Measurements from ENCODE around the gene CTSK. TPM values are rescaled to one million over a fixed set of nuclear protein-coding genes. Genes with fewer than 3 reads are reported as not detected.
A peak's percentile ranks its signal among the peaks of the same experiment; 100 is the strongest.

Gene CTSK
- total RNA-seq, 4 donors from 2014 or later: 46.3 to 98.0 (median 64.2) TPM

DNA sequence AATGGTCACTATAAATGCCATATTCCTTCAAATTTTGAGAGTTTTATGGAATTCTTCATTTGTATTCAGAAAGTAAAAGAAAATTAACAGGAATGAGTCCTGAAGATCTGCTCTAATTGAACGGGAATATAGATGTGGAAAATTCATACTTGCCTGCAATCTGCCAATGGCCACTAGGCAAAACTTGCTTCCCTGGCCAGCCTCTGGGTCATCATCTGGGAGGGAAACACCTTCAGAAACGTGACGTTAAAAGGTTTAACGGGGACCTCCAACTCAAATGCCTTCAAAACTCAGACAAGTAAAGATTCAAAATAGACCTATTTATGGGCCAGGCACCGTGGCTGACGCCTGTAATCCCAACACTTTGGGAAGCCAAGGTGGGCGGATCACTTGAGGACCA lies 21.7 kb upstream of the CTSK start:
- no peak for DNase-seq (ENCODE audit: low spot score in 2 of 2)
- no peaks in the 10 kb centered on the region for H3K4me1 ChIP-seq
- TF ChIP-seq, protein P1, sequence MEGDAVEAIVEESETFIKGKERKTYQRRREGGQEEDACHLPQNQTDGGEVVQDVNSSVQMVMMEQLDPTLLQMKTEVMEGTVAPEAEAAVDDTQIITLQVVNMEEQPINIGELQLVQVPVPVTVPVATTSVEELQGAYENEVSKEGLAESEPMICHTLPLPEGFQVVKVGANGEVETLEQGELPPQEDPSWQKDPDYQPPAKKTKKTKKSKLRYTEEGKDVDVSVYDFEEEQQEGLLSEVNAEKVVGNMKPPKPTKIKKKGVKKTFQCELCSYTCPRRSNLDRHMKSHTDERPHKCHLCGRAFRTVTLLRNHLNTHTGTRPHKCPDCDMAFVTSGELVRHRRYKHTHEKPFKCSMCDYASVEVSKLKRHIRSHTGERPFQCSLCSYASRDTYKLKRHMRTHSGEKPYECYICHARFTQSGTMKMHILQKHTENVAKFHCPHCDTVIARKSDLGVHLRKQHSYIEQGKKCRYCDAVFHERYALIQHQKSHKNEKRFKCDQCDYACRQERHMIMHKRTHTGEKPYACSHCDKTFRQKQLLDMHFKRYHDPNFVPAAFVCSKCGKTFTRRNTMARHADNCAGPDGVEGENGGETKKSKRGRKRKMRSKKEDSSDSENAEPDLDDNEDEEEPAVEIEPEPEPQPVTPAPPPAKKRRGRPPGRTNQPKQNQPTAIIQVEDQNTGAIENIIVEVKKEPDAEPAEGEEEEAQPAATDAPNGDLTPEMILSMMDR (IDR thresholded peaks at IDR 0.05): peak in 1 of 2 donors; percentile 17
- no peak for TF ChIP-seq POLR2AphosphoS5 (IDR thresholded peaks at IDR 0.05)
- TF ChIP-seq EP300 (IDR thresholded peaks at IDR 0.05): no peak
- no peak for TF ChIP-seq POLR2A (IDR thresholded peaks at IDR 0.05)
- H3K27ac ChIP-seq: no peak overlapping the region
- no peak overlapping the region for H3K4me3 ChIP-seq
- 89% methylated on average over 7 of the region's 7 CpGs for WGBS
- H3K27me3 ChIP-seq: no peaks in the 10 kb centered on the region
- H3K9me3 ChIP-seq: no peaks in the 10 kb centered on the region
- peaks cover 96% of the 10 kb centered on the region for H3K36me3 ChIP-seq

DNA sequence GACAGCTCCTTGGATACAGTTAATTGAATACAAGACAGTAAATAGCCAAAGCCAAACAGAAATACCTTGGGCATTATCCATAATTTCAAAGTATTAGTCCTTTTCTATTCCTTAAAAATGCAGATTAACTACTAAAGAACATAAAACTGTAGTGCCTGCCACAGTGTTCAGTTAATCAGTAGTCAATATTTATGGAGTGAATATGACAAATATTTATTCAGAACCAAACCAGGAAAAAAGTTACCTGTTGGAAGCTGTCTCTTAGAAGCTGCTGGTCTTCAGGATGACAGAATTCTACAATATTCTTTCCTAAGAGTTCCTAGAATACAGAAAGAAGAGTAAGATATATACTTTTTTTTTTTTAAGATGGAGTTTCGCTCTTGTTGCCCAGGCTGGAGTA lies 18.2 kb upstream of the CTSK start:
- H3K9me3 ChIP-seq: no peaks in the 10 kb centered on the region
- DNase-seq (ENCODE audit: low spot score in 2 of 2): no peak
- WGBS: 100% methylated on average over 1 of the region's 1 CpG
- no peaks in the 10 kb centered on the region for H3K4me1 ChIP-seq
- no peak overlapping the region for H3K4me3 ChIP-seq
- no peaks in the 10 kb centered on the region for H3K27me3 ChIP-seq
- no peak overlapping the region for H3K27ac ChIP-seq
- peaks cover 94% of the 10 kb centered on the region for H3K36me3 ChIP-seq
- TF ChIP-seq, protein P1 (IDR thresholded peaks at IDR 0.05): no peak
- no peak for TF ChIP-seq POLR2AphosphoS5 (IDR thresholded peaks at IDR 0.05)
- no peak for TF ChIP-seq POLR2A (IDR thresholded peaks at IDR 0.05)

DNA sequence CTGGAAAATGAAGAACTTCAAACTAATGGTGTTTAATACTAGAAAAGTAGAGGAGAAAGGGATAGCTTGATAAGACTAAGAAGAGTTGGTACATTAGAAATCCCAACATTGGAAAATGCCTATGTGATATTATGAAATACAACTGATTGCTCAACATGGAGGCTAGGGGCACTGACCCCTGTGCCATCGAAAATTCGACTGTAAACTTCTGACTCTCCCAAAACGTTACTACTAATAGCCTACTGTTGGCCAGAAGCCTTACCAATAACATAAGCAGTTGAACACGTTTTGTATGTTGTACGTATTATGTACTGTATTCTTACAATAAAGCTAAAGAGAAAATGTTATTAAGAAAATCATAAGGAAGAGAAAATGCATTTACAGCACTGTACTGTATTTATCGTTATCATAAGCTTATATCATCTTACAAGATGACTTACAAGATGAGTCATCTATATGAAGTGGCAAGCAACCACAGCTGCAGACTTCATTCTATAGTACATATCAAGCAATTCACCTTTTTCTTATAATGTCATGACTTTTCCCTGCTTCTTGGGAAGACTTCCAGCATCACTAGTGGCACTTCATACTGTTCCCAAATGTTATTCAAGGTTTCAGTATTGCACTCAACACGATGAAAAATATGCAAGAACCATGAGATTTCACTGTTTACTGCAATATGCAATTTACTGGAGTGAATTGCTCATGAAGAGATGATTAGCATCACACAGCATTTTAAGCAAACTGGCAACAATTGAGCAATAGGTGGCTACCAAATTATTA lies 12.9 kb upstream of the CTSK start:
- no peak for DNase-seq (ENCODE audit: low spot score in 2 of 2)
- no peak for TF ChIP-seq EP300 (IDR thresholded peaks at IDR 0.05)
- no peak for TF ChIP-seq POLR2A (IDR thresholded peaks at IDR 0.05)
- TF ChIP-seq POLR2AphosphoS5 (IDR thresholded peaks at IDR 0.05): no peak
- TF ChIP-seq, protein P1 (IDR thresholded peaks at IDR 0.05): no peak
- Histone ChIP-seq H3K9me3 (no peaks in the 10 kb centered on the region), H3K36me3 (peaks cover 91% of the 10 kb centered on the region), H3K4me1 (no peaks in the 10 kb centered on the region), H3K27me3 (no peaks in the 10 kb centered on the region), H3K27ac (no peak overlapping the region), H3K4me3 (no peak overlapping the region)
- 76% methylated on average over 7 of the region's 7 CpGs for WGBS

DNA sequence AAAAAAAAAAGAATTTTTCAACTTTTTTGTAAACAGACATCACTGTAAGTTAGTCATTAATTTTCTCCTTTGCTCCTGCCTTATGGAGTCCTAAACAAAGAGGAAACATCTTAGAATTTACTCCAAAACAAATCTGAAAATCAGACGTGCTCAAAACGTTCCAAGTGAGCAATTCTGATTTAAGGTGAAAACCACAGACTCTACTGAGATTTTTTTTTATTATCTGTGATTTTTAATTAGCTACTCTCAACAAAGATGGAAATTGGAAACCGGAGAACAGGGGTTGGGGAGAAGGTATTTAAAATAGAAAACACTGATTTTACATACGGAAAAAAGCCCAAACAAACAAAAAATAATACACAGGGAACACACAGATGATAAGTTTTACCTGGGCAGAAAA lies 7.8 kb upstream of the CTSK start:
- no peaks in the 10 kb centered on the region for H3K4me1 ChIP-seq
- DNase-seq (ENCODE audit: low spot score in 2 of 2): no peak
- H3K9me3 ChIP-seq: no peaks in the 10 kb centered on the region
- TF ChIP-seq EP300 (IDR thresholded peaks at IDR 0.05) (no peak), POLR2AphosphoS5 (IDR thresholded peaks at IDR 0.05) (no peak), POLR2A (IDR thresholded peaks at IDR 0.05) (no peak)
- TF ChIP-seq, protein P1 (IDR thresholded peaks at IDR 0.05): no peak
- H3K27ac ChIP-seq: no peak overlapping the region
- no peak overlapping the region for H3K4me3 ChIP-seq
- H3K27me3 ChIP-seq: no peaks in the 10 kb centered on the region
- peaks cover 94% of the 10 kb centered on the region for H3K36me3 ChIP-seq
- 83% methylated on average over 4 of the region's 4 CpGs for WGBS

DNA sequence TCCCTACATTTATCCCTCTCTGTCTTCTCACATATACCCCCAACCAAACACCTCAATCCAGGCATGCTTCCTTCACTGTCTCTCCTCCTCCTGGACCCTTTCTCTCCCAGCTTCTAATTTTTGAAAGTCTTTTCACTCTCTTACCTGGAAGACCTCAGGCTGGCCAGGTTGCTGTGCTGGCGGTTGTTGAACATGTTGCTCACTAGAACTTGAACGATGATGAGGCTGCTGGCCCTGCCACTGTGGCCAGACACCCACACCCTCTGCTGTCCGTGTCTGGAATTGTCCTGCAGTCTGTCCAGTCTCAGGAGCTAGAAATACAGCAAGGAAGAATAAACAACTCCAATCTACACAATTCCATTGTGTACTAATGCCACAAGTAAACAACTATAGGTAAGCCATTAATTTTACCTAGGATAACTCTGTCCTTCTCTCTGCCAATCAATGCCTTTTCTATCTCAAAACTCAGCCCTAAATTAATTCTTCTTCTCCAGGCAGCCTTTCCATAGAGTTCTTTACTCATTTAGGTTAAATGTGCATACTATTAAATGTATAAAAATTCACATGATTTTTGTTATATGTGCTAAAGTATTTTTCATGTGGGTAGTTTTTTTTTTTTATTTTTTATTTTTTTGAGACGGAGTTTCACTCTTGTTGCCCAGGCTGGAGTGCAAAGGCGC lies 5.1 kb upstream of the CTSK start:
- H3K27ac ChIP-seq: no peak overlapping the region
- DNase-seq (ENCODE audit: low spot score in 2 of 2): peak; percentile 77 to 83
- WGBS: 43% methylated on average over 5 of the region's 5 CpGs

More for the DNA sequence above, 5.1 kb upstream of the CTSK start:
- no peak for TF ChIP-seq EP300 (IDR thresholded peaks at IDR 0.05)
- TF ChIP-seq, protein P1 (IDR thresholded peaks at IDR 0.05): peak; percentile 19 to 69
- no peaks in the 10 kb centered on the region for H3K27me3 ChIP-seq
- peaks cover 79% of the 10 kb centered on the region for H3K36me3 ChIP-seq
- H3K9me3 ChIP-seq: no peaks in the 10 kb centered on the region
- H3K4me1 ChIP-seq: peaks cover 4% of the 10 kb centered on the region
- no peak overlapping the region for H3K4me3 ChIP-seq
